Measurements from ENCODE around the gene GLDC.

GLDC gene

GRCh38 chr9:6501526-6502210 lies 143.9 kb downstream of the GLDC start:
- H3K27ac ChIP-seq (ENCODE audit: low read depth, low read length) = no peak overlapping the region
- H3K27me3 ChIP-seq (ENCODE audit: control insufficient read depth, insufficient read depth, low read length) = no peaks in the 10 kb centered on the region
- H3K9ac ChIP-seq (ENCODE audit: low read length) = no peak overlapping the region
- H3K4me3 ChIP-seq (ENCODE audit: low read length) = no peak overlapping the region
- no peaks in the 10 kb centered on the region for H3K4me1 ChIP-seq (ENCODE audit: control insufficient read depth, insufficient read depth, low read length)
- H3K36me3 ChIP-seq (ENCODE audit: control insufficient read depth, insufficient read depth, low read length) = peaks cover 12% of the 10 kb centered on the region

GRCh38 chr9:6498982-6499381 lies 146.5 kb downstream of the GLDC start:
- Histone ChIP-seq H3K9ac (ENCODE audit: low read length) (no peak overlapping the region), H3K27me3 (ENCODE audit: control insufficient read depth, insufficient read depth, low read length) (no peaks in the 10 kb centered on the region), H3K4me1 (ENCODE audit: control insufficient read depth, insufficient read depth, low read length) (no peaks in the 10 kb centered on the region), H3K36me3 (ENCODE audit: control insufficient read depth, insufficient read depth, low read length) (peaks cover 12% of the 10 kb centered on the region), H3K27ac (ENCODE audit: low read depth, low read length) (no peak overlapping the region), H3K4me3 (ENCODE audit: low read length) (no peak overlapping the region)

- H3K27ac ChIP-seq (ENCODE audit: low read depth, low read length) = no peak overlapping the region
- H3K9ac ChIP-seq (ENCODE audit: low read length) = no peak overlapping the region
- peaks cover 12% of the 10 kb centered on the region for H3K36me3 ChIP-seq (ENCODE audit: control insufficient read depth, insufficient read depth, low read length)
- H3K27me3 ChIP-seq (ENCODE audit: control insufficient read depth, insufficient read depth, low read length) = no peaks in the 10 kb centered on the region
- H3K4me1 ChIP-seq (ENCODE audit: control insufficient read depth, insufficient read depth, low read length) = no peaks in the 10 kb centered on the region
- no peak overlapping the region for H3K4me3 ChIP-seq (ENCODE audit: low read length)
Observed at GRCh38 chr9:6495466-6495865, 150.1 kb downstream of the GLDC start.

- Histone ChIP-seq H3K36me3 (ENCODE audit: control insufficient read depth, insufficient read depth, low read length) (peaks cover 4% of the 10 kb centered on the region), H3K4me3 (ENCODE audit: low read length) (no peak overlapping the region), H3K9ac (ENCODE audit: low read length) (no peak overlapping the region), H3K4me1 (ENCODE audit: control insufficient read depth, insufficient read depth, low read length) (no peaks in the 10 kb centered on the region), H3K27me3 (ENCODE audit: control insufficient read depth, insufficient read depth, low read length) (no peaks in the 10 kb centered on the region), H3K27ac (ENCODE audit: low read depth, low read length) (no peak overlapping the region)
Observed at GRCh38 chr9:6490863-6491262, 154.7 kb downstream of the GLDC start.

- no peak overlapping the region for H3K27ac ChIP-seq (ENCODE audit: low read depth, low read length)
- H3K9ac ChIP-seq (ENCODE audit: low read length) = no peak overlapping the region
- H3K4me1 ChIP-seq (ENCODE audit: control insufficient read depth, insufficient read depth, low read length) = no peaks in the 10 kb centered on the region
- no peaks in the 10 kb centered on the region for H3K27me3 ChIP-seq (ENCODE audit: control insufficient read depth, insufficient read depth, low read length)
- H3K36me3 ChIP-seq (ENCODE audit: control insufficient read depth, insufficient read depth, low read length) = no peaks in the 10 kb centered on the region
- no peak overlapping the region for H3K4me3 ChIP-seq (ENCODE audit: low read length)
Observed at GRCh38 chr9:6489099-6489498, 156.4 kb downstream of the GLDC start.

- no peaks in the 10 kb centered on the region for H3K36me3 ChIP-seq (ENCODE audit: control insufficient read depth, insufficient read depth, low read length)
- H3K9ac ChIP-seq (ENCODE audit: low read length) = no peak overlapping the region
Observed at GRCh38 chr9:6488395-6488794, 157.1 kb downstream of the GLDC start.

GRCh38 chr9:6484210-6484609 lies 161.3 kb downstream of the GLDC start:
- Histone ChIP-seq H3K36me3 (ENCODE audit: control insufficient read depth, insufficient read depth, low read length) (peaks cover 3% of the 10 kb centered on the region), H3K9ac (ENCODE audit: low read length) (no peak overlapping the region), H3K4me1 (ENCODE audit: control insufficient read depth, insufficient read depth, low read length) (no peaks in the 10 kb centered on the region), H3K4me3 (ENCODE audit: low read length) (no peak overlapping the region), H3K27ac (ENCODE audit: low read depth, low read length) (no peak overlapping the region), H3K27me3 (ENCODE audit: control insufficient read depth, insufficient read depth, low read length) (no peaks in the 10 kb centered on the region)

More at GRCh38 chr9:6488395-6488794, 157.1 kb downstream of the GLDC start:
- Histone ChIP-seq H3K27me3 (ENCODE audit: control insufficient read depth, insufficient read depth, low read length) (no peaks in the 10 kb centered on the region), H3K4me1 (ENCODE audit: control insufficient read depth, insufficient read depth, low read length) (no peaks in the 10 kb centered on the region), H3K27ac (ENCODE audit: low read depth, low read length) (no peak overlapping the region), H3K4me3 (ENCODE audit: low read length) (no peak overlapping the region)
